Tibial nerve (tissue), 4 donors: ENCODE data around the gene FNIP2.

ENCODE experiments used
- CTCF ChIP-seq, 5 experiments: fragments of 200-600 bp in 3 of 5; fragments of 450-650 bp in 2 of 5; sonication (generic) in 3 of 5; IDR thresholded peaks; one replicate each; pipeline ENCODE4 v1.5.1; 2016 to 2019; ENCODE audit warnings: antibody characterized with exemption in 5 of 5, mild to moderate bottlenecking in 3 of 5, moderate library complexity in 2 of 5
- EP300 ChIP-seq, 2 donors: sonication (generic); formaldehyde crosslinking; IDR thresholded peaks; one replicate each; pipeline ENCODE4 v1.6.1; 2017; ENCODE audit warnings: antibody characterized with exemption in 2 of 2, mild to moderate bottlenecking in 1 of 2
- POLR2A ChIP-seq, 2 donors: fragments of 450-650 bp; IDR thresholded peaks; one replicate each; pipeline ENCODE4 v1.6.1; 2017; ENCODE audit warnings: antibody characterized with exemption in 2 of 2, mild to moderate bottlenecking in 2 of 2, moderate library complexity in 2 of 2

DNA sequence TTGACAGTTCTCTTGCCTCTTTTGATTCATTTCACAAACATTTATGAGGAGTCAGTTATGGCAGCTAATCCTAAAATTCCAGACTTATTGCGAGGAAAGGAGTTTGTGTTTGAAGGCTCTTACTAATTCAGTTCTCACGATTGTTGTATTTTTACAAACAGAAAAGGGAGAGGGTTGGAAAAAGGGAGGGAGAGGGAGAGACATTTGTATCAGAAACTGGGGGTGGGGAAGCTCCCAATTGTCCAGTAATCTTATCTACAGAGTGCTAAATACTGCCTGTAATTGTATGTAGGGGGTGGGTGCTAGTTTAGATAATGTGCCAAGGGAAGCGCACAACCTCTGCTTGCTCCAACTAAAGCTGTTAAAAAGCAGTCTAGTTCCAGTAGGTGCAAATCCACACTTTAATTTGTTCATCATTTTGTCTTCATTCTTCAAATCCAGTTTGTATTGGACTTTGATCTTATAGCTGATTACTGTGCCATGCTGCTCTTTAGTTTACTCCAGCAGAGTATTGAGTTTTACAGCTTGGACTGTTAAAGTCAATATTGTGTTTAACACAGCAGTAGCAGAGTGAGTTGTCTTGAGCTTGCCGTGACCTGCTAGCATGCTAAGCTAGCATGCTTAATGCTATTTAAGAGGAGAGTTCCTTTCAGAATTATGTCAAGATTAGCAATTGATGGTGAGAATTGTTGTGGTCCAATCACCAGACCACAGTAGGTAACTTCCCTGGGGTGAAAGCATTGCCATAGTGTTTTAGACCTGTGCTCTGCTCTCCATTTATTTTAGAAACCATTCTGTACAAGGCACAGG, 13.9 kb downstream of the FNIP2 start:
- TF ChIP-seq CTCF (IDR thresholded peaks at IDR 0.05) (no peak), POLR2A (IDR thresholded peaks at IDR 0.05) (no peak), EP300 (IDR thresholded peaks at IDR 0.05) (no peak)
